Gastrocnemius medialis (tissue), 4 donors: ENCODE data around the gene TAS2R41. TPM values are rescaled to one million over a fixed set of nuclear protein-coding genes. Genes with fewer than 3 reads are reported as not detected.

Experiments
- ATAC-seq, 2 donors: fragments of 150-250 bp; one replicate each; pipeline ENCODE4 v1.9.1; 2016
- DNase-seq, 2 donors: peaks; one replicate each; pipeline ENCODE4 v3.0.0-alpha.2; 2019
- H3K27ac ChIP-seq, 4 donors: fragments of 200-600 bp; sonication (generic); 1 replicate in 1 of 4; 2 replicates in 3 of 4; pipeline ENCODE4 v1.5.1; 2016 to 2018; ENCODE audit warnings: mild to moderate bottlenecking in 2 of 4, moderate library complexity in 1 of 4
- H3K27me3 ChIP-seq, 3 donors: fragments of 200-600 bp; sonication (generic) in 2 of 3; 1 replicate in 1 of 3; 2 replicates in 2 of 3; pipeline versions ENCODE4 v1.5.1 to v1.6.0; 2016 to 2019; ENCODE audit warnings: mild to moderate bottlenecking in 1 of 3, moderate library complexity in 1 of 3
- H3K36me3 ChIP-seq, 2 donors: fragments of 200-600 bp; sonication (generic) in 1 of 2; one replicate each; pipeline ENCODE4 v1.5.1; 2017 to 2018
- H3K4me1 ChIP-seq, 2 donors: fragments of 200-600 bp; sonication (generic) in 1 of 2; one replicate each; pipeline ENCODE4 v1.5.1; 2016 to 2017; ENCODE audit warnings: mild to moderate bottlenecking in 2 of 2
- H3K4me3 ChIP-seq, 4 donors: fragments of 200-600 bp; sonication (generic) in 3 of 4; 1 replicate in 1 of 4; 2 replicates in 3 of 4; pipeline ENCODE4 v1.5.1; 2016 to 2019; ENCODE audit warnings: mild to moderate bottlenecking in 2 of 4
- H3K9me3 ChIP-seq, 3 donors: fragments of 200-600 bp; sonication (generic) in 2 of 3; 1 replicate in 1 of 3; 2 replicates in 2 of 3; pipeline ENCODE4 v1.5.1; 2016 to 2019
- CTCF ChIP-seq, 5 experiments: fragments of 450-650 bp in 3 of 5; fragments of 200-600 bp in 2 of 5; sonication (generic) in 2 of 5; IDR thresholded peaks in 4 of 5; conservative IDR thresholded peaks in 1 of 5; 1 replicate in 4 of 5; 2 replicates in 1 of 5; pipeline ENCODE4 v1.5.1; 2016 to 2019; ENCODE audit warnings: antibody characterized with exemption in 5 of 5, mild to moderate bottlenecking in 3 of 5, moderate library complexity in 3 of 5
- POLR2A ChIP-seq, 2 donors: fragments of 450-650 bp; IDR thresholded peaks; one replicate each; pipeline ENCODE4 v1.6.1; 2017; ENCODE audit warnings: antibody characterized with exemption in 2 of 2, mild to moderate bottlenecking in 2 of 2, moderate library complexity in 2 of 2
- in situ Hi-C, 4 donors: fragments of 200-750 bp; cut with MboI; loops; one replicate each; pipeline versions ENCODE4 v1.15.0 to v1.8.0; 2017; ENCODE audit warnings: low sequenced_read_pairs in 4 of 4
- intact Hi-C: fragments of 100-400 bp; cut with DNase I; formaldehyde crosslinking; loops from one replicate; pipeline ENCODE4 v1.15.1; 2023; ENCODE audit warnings: low total_unique reads
- total RNA-seq, 4 donors: library from RNA; depleted of rRNA; stranded (reverse); fragments of >200 nt; gene quantifications; one replicate each; pipeline versions ENCODE4 v1.1.0 to v1.2.3, GENCODE V29; 2016

TAS2R41 gene
- total RNA-seq, 4 donors from 2014 or later, result not detected

DNA sequence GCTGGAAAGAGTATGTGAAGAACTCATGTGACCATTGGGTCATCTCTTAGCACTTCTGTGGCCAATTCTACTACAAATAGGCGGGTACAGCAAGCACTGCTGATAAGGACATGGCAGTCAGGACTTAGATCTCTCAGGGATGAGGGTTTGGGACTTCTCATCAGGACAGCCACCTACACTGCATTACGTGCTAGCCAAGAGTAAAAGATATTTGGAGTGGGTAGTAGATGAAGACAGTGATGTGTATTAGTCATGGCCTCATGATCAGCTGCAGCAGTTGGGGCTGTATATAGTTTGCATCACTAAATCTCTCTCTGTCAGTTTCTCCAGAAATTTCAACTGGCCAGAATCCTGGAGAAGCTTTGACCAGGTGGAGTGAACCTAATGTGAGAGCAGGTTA is 25.2 kb upstream of the TAS2R41 start:
- H3K9me3 ChIP-seq, result no peaks in the 10 kb centered on the region
- intact Hi-C loops, result no loop called here
- TF ChIP-seq POLR2A (IDR thresholded peaks at IDR 0.05) (no peak), CTCF (IDR thresholded peaks at IDR 0.05 in 4 of 5, conservative IDR thresholded peaks at IDR 0.05 in 1 of 5) (no peak)
- H3K27me3 ChIP-seq, result no peaks in the 10 kb centered on the region
- no peak overlapping the region for H3K27ac ChIP-seq
- in situ Hi-C loops, result no loop called here
- DNase-seq (no peak), ATAC-seq (no peak)
- no peaks in the 10 kb centered on the region for H3K36me3 ChIP-seq
- no peak overlapping the region for H3K4me3 ChIP-seq
- H3K4me1 ChIP-seq, result no peaks in the 10 kb centered on the region

GRCh38 chr7:143454091-143454680 is 23.5 kb upstream of the TAS2R41 start:
- no peaks in the 10 kb centered on the region for H3K27me3 ChIP-seq
- DNase-seq (no peak), ATAC-seq (no peak)
- H3K4me3 ChIP-seq, result no peak overlapping the region
- no peaks in the 10 kb centered on the region for H3K36me3 ChIP-seq
- TF ChIP-seq CTCF (IDR thresholded peaks at IDR 0.05 in 4 of 5, conservative IDR thresholded peaks at IDR 0.05 in 1 of 5) (no peak), POLR2A (IDR thresholded peaks at IDR 0.05) (no peak)
- no peaks in the 10 kb centered on the region for H3K9me3 ChIP-seq
- no peak overlapping the region for H3K27ac ChIP-seq
- in situ Hi-C loops, result no loop called here
- intact Hi-C loops, result no loop called here
- no peaks in the 10 kb centered on the region for H3K4me1 ChIP-seq

DNA sequence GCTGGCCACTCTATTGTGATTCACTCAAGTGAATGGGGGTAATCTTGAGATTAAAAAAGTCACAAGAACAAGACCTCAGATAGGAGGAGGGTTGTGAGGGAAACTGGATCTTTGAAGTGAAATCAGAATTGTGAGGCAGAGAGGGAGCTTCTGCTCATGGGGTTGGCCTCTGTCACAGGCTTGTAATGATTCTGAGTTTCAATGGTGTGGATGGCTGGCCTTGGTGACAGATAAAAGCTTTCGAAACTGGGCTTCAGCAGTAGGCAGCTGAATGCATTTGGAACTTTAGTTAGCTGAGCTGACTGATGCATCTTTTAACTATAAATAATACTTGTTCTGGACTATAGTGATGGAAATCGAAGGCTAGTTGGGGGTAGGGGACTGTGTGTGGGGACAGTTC is 22.2 kb upstream of the TAS2R41 start:
- ATAC-seq, result no peak
- intact Hi-C loops (no loop called here), in situ Hi-C loops (no loop called here)
- no peak overlapping the region for H3K4me3 ChIP-seq
- DNase-seq, result no peak
- no peak overlapping the region for H3K27ac ChIP-seq
- H3K36me3 ChIP-seq, result no peaks in the 10 kb centered on the region
- H3K4me1 ChIP-seq, result no peaks in the 10 kb centered on the region
- no peak for TF ChIP-seq CTCF (IDR thresholded peaks at IDR 0.05 in 4 of 5, conservative IDR thresholded peaks at IDR 0.05 in 1 of 5)
- TF ChIP-seq POLR2A (IDR thresholded peaks at IDR 0.05), result no peak
- no peaks in the 10 kb centered on the region for H3K27me3 ChIP-seq
- no peaks in the 10 kb centered on the region for H3K9me3 ChIP-seq

- H3K9me3 ChIP-seq, result no peaks in the 10 kb centered on the region
- ATAC-seq, result no peak
- intact Hi-C loops (no loop called here), in situ Hi-C loops (no loop called here)
- H3K36me3 ChIP-seq, result no peaks in the 10 kb centered on the region
- H3K4me3 ChIP-seq, result no peak overlapping the region
- no peak for DNase-seq
- H3K27me3 ChIP-seq, result no peaks in the 10 kb centered on the region
- H3K4me1 ChIP-seq, result no peaks in the 10 kb centered on the region
- TF ChIP-seq POLR2A (IDR thresholded peaks at IDR 0.05) (no peak), CTCF (IDR thresholded peaks at IDR 0.05 in 4 of 5, conservative IDR thresholded peaks at IDR 0.05 in 1 of 5) (no peak)
- H3K27ac ChIP-seq, result no peak overlapping the region
Observed at GRCh38 chr7:143455942-143456341, 21.7 kb upstream of the TAS2R41 start.
